Heart left ventricle (tissue), 16 donors: ENCODE data around the gene R3HDM2. TPM values are rescaled to one million over a fixed set of nuclear protein-coding genes. Genes with fewer than 3 reads are reported as not detected.
"Not testable (repeated sequence)": the region's sequence is repeated elsewhere in the genome, so short reads cannot be mapped to it uniquely, and the experiment has no call there.

ENCODE experiments used
- ATAC-seq, 4 donors: fragments of 200-7000 bp; cut with Tn5 transposase; one replicate each; pipeline ENCODE4 v1.9.1; 2020 to 2022; ENCODE audit warnings: moderate library complexity in 4 of 4, mild to moderate bottlenecking in 3 of 4, moderate number of reproducible peaks in 1 of 4
- DNase-seq, 5 donors: peaks; one replicate each; pipeline ENCODE4 v3.0.0-alpha.2; 2020
- H3K27ac ChIP-seq, 12 donors: fragments of 200-600 bp; sonication (generic) in 4 of 12; one replicate each; pipeline versions ENCODE4 v1.5.0 to v1.8.0; 2016 to 2022; ENCODE audit warnings: mild to moderate bottlenecking in 2 of 12
- H3K27me3 ChIP-seq, 9 donors: fragments of 200-600 bp; sonication (generic) in 2 of 9; one replicate each; pipeline versions ENCODE4 v1.5.1 to v1.8.0; 2016 to 2022; ENCODE audit warnings: mild to moderate bottlenecking in 3 of 9
- H3K36me3 ChIP-seq, 9 donors: fragments of 200-600 bp; sonication (generic) in 2 of 9; one replicate each; pipeline versions ENCODE4 v1.5.0 to v1.8.0; 2018 to 2022; ENCODE audit warnings: mild to moderate bottlenecking in 2 of 9
- H3K4me1 ChIP-seq, 12 donors: fragments of 200-600 bp; sonication (generic) in 4 of 12; one replicate each; pipeline versions ENCODE4 v1.5.0 to v1.8.0; 2016 to 2022; ENCODE audit warnings: mild to moderate bottlenecking in 3 of 12
- H3K4me3 ChIP-seq, 12 donors: fragments of 200-600 bp; sonication (generic) in 4 of 12; one replicate each; pipeline versions ENCODE4 v1.5.0 to v1.8.0; 2017 to 2022; ENCODE audit warnings: mild to moderate bottlenecking in 9 of 12, moderate library complexity in 4 of 12
- H3K9me3 ChIP-seq, 12 donors: fragments of 200-600 bp; sonication (generic) in 4 of 12; one replicate each; pipeline versions ENCODE4 v1.5.0 to v1.8.0; 2016 to 2022; ENCODE audit warnings: mild to moderate bottlenecking in 1 of 12
- CTCF ChIP-seq, 12 donors: fragments of 200-600 bp; sonication (generic) in 4 of 12; IDR thresholded peaks; one replicate each; pipeline versions ENCODE4 v1.5.0 to v1.8.0; 2018 to 2022; ENCODE audit warnings: antibody characterized with exemption in 12 of 12, mild to moderate bottlenecking in 5 of 12
- POLR2A ChIP-seq, 2 donors: fragments of 450-650 bp; IDR thresholded peaks; one replicate each; pipeline ENCODE4 v1.6.1; 2017; ENCODE audit warnings: antibody characterized with exemption in 2 of 2, mild to moderate bottlenecking in 2 of 2, moderate library complexity in 2 of 2
- WGBS, 4 donors: extraction: QIAGEN DNeasy Blood & Tissue Kit in 2 of 4; methylation state at CpG; one replicate each; pipeline versions ENCODE4 v1.1.5 to v1.1.7; 2013 to 2018; 5-methylcytosine and 5-hydroxymethylcytosine counted together
- intact Hi-C, 10 donors: fragments of 100-400 bp; cut with DNase I; formaldehyde crosslinking; loops; one replicate each; pipeline versions ENCODE4 v1.11.1 to v1.14.2; 2022
- polyA plus RNA-seq, 2 donors: library from polyadenylated mRNA; stranded (reverse); fragments of 200-250 nt; gene quantifications; one replicate each; pipeline ENCODE4 v1.2.3, GENCODE V29; 2013
- total RNA-seq, 9 donors: library from RNA; depleted of rRNA in 2 of 9; stranded (reverse); fragments of >200 nt in 2 of 9; fragmentation: NEBNext Ultra II Directional in 3 of 9; extraction: Animal tissue kit (Norgen Biotek cat#: 25700) in 3 of 9; gene quantifications; one replicate each; pipeline versions ENCODE4 v1.1.0 to v1.2.4, GENCODE V29; 2016 to 2023
- donor health status: ischemic (EF 13 %, LVEDD 7.1; RV severe dilation, severe dysfunction).
- donor health status: healthy with polysubstance abuse.
- donor health status: DM: no; HTN: yes; CAD: no.
- donor health status: DM: no; HTN: no; CAD: no.
- donor health status: ischemic (EF 25% LVEDD 6.9; RV normal size, moderate dysfunction).
- donor health status: ischemic (EF 25% LVEDD 5.7; RV mildly dilated, moderate dysfunction).
- donor health status: healthy.
- donor health status: DM: yes; HTN: yes; CAD: no.
- donor health status: ischemic (EF 35%, LVEDD 5.7; RV mildly dilated, moderate dysfunction).
- donor health status: nonischemic (EF 11% LVEDD 7.7; RV severe dilation, severe dysfunction).
- donor health status: DM: yes; HTN: yes; CAD: no.
- donor health status: PGD.
- donor health status: ischemic (EF 29% LVEDD 5.4; RV normal size, mild dysfunction).
- donor health status: nonischemic (EF 23%, LVEDD 6.1; RV moderate dilation, normal function).

R3HDM2 gene
- total and polyA plus RNA-seq, 11 donors = 12.7 to 102 (median 59.8) TPM

- no peak for DNase-seq
- no peak for ATAC-seq
- H3K36me3 ChIP-seq = peaks cover 0 to 13% (median 0%) of the 10 kb centered on the region in 9 donors
- no peaks in the 10 kb centered on the region for H3K27me3 ChIP-seq
- H3K27ac ChIP-seq = no peak overlapping the region
- peaks cover 0 to 16% (median 0%) of the 10 kb centered on the region in 12 donors for H3K4me1 ChIP-seq
- H3K4me3 ChIP-seq = no peak overlapping the region
- WGBS, 4 donors = 79 to 90% (median 83%) methylated on average over 3 of the region's 3 CpGs
- TF ChIP-seq POLR2A (IDR thresholded peaks at IDR 0.05) = no peak
- no peak for TF ChIP-seq CTCF (IDR thresholded peaks at IDR 0.05)
- H3K9me3 ChIP-seq = peaks cover 0 to 4% (median 0%) of the 10 kb centered on the region in 12 donors
- intact Hi-C loops = no loop called here
Measured at GRCh38 chr12:57323416-57323815, 107.4 kb downstream of the R3HDM2 start.

GRCh38 chr12:57320639-57321038 lies 110.2 kb downstream of the R3HDM2 start:
- DNase-seq (no peak), ATAC-seq (no peak)
- TF ChIP-seq CTCF (IDR thresholded peaks at IDR 0.05) = no peak
- Histone ChIP-seq H3K27ac (no peak overlapping the region), H3K4me1 (peaks cover 0 to 16% (median 0%) of the 10 kb centered on the region in 12 donors), H3K4me3 (no peak overlapping the region), H3K36me3 (no peaks in the 10 kb centered on the region), H3K9me3 (no peaks in the 10 kb centered on the region), H3K27me3 (no peaks in the 10 kb centered on the region)
- intact Hi-C loops = no loop called here
- WGBS, 4 donors = 70 to 77% (median 73%) methylated on average over 2 of the region's 2 CpGs

GRCh38 chr12:57319678-57320469 lies 111.0 kb downstream of the R3HDM2 start:
- Histone ChIP-seq H3K9me3 (no peaks in the 10 kb centered on the region), H3K4me1 (peaks cover 0 to 16% (median 0%) of the 10 kb centered on the region in 12 donors), H3K27ac (peak overlapping the region in 4 of 12 donors; percentile 15 to 65 (median 43)), H3K4me3 (peak overlapping the region in 2 of 12 donors; percentile 7 to 37), H3K27me3 (no peaks in the 10 kb centered on the region), H3K36me3 (no peaks in the 10 kb centered on the region)
- TF ChIP-seq CTCF (IDR thresholded peaks at IDR 0.05) (no peak), POLR2A (IDR thresholded peaks at IDR 0.05) (no peak)
- DNase-seq = peak in 1 of 5 donors; percentile 17
- 64 to 79% (median 67%) methylated on average over 11 of the region's 11 CpGs for WGBS, 4 donors
- peak in 1 of 4 donors; percentile 36 for ATAC-seq
- intact Hi-C loops = no loop called here

GRCh38 chr12:57315681-57316080 lies 115.2 kb downstream of the R3HDM2 start:
- Histone ChIP-seq H3K36me3 (peaks cover 0 to 7% (median 0%) of the 10 kb centered on the region in 9 donors), H3K4me3 (no peak overlapping the region), H3K27me3 (no peaks in the 10 kb centered on the region), H3K9me3 (no peaks in the 10 kb centered on the region), H3K27ac (no peak overlapping the region), H3K4me1 (peaks cover 0 to 16% (median 0%) of the 10 kb centered on the region in 12 donors)
- 94 to 97% (median 96%) methylated on average over 7 of the region's 7 CpGs for WGBS, 4 donors
- intact Hi-C loops = no loop called here
- no peak for ATAC-seq
- no peak for TF ChIP-seq POLR2A (IDR thresholded peaks at IDR 0.05)
- TF ChIP-seq CTCF (IDR thresholded peaks at IDR 0.05) = no peak
- no peak for DNase-seq

GRCh38 chr12:57312287-57312686 lies 118.6 kb downstream of the R3HDM2 start:
- WGBS, 4 donors = 90 to 95% (median 92%) methylated on average over 5 of the region's 5 CpGs
- H3K27me3 ChIP-seq, DNase-seq, H3K27ac ChIP-seq, ATAC-seq, intact Hi-C loops, H3K9me3 ChIP-seq, H3K4me3 ChIP-seq: not testable (repeated sequence)
- H3K36me3 ChIP-seq = peaks cover 0 to 30% (median 8%) of the 10 kb centered on the region in 9 donors
- H3K4me1 ChIP-seq = peaks cover 0 to 21% (median 0%) of the 10 kb centered on the region in 12 donors
